ENCODE measurements around the gene MTCL3.

DNA sequence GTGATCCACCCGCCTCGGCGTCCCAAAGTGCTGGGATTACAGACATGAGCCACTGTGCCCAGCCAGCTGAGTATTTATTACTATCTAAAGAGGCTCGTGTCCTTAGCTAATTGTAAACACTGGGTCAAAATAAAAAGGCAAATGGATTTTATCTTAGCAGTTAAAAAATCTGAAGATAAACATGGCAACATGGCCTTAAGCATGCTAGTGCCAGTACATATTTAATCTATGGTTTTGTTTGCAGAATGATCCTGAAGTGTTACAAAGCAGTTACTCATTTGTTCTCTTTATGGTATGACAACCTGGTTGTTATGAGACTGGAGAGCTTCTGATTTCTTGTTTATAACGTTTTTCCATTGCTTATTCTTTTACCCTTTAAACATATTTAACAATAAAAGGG is 56.1 kb downstream of the MTCL3 start:
- TF ChIP-seq EP300 (IDR thresholded peaks at IDR 0.05; ENCODE audit: low read depth) (no peak), POLR2A (IDR thresholded peaks at IDR 0.05) (no peak)
